GM12891 (cell line): ENCODE results near the gene SELENOH.

ENCODE experiments used
- POLR2A ChIP-seq: IDR thresholded peaks from 2 replicates; pipeline ENCODE4 v1.6.1; 2011; ENCODE audit warnings: low read depth, low read length, control low read depth
- POLR2AphosphoS5 ChIP-seq: IDR thresholded peaks from 2 replicates; pipeline ENCODE4 v1.6.1; 2011; ENCODE audit warnings: low read depth, low read length, control low read depth
- SPI1 ChIP-seq: IDR thresholded peaks from 2 replicates; pipeline ENCODE4 v1.6.1; 2011; ENCODE audit warnings: low read depth, low read length, control low read depth
- TAF1 ChIP-seq: IDR thresholded peaks from 2 replicates; pipeline ENCODE4 v1.6.1; 2011; ENCODE audit warnings: low read depth, low read length, control low read depth

DNA sequence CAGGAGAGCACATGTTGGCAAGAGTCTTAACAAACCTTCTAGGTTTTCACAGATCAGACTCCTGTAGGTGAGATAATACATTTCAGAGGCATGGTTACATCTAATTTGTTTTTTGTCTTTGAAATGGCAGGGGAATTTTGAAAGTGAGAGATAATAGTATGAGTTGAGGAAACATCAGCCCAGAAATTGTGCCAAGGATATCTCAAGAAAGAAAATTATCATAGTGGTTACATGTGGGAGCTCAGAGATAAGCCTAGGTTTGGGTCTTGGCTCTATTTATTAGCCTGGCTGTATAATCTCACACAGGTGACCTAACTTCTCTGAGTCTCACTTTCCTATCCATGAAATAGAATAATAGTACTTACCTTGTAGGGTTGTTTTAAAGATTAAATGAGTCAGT, 9.9 kb downstream of the SELENOH start:
- no peak for TF ChIP-seq POLR2AphosphoS5
- no peak for TF ChIP-seq POLR2A
- TF ChIP-seq TAF1, result no peak
- TF ChIP-seq SPI1, result no peak
